GM19328 (cell line): Measurements from ENCODE around the gene WDR5.

ENCODE experiments used
- ATAC-seq: cut with Tn5 transposase; IDR thresholded peaks from one replicate; pipeline ENCODE4 v1.9.1; 2021; ENCODE audit warnings: mild to moderate bottlenecking, moderate library complexity; ENCODE audit not compliant: unreplicated experiment

WDR5 gene

DNA sequence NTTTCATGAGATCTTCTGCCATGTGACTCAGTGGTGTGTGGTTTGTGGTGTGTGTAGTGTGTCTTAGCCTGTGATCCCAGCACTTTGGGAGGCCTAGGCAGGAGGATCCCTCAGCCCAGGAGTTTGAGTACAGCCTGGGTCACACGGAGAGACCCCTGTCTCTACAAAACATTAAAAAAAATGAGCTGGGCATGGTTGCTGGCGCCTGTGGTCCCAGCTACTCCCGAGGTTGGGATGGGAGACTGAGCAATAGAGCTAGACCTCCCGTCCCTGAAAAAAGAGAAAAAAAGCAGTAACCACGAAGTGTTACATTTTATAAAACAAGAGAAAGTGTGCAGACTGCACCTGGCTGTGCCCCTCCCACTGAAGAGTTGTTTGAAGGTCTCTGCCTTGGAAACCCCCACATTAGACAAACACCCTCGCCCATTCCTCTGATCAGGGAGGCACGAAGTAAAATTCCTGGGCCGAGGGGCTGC is 49.7 kb downstream of the WDR5 start:
- ATAC-seq, result no peak

DNA sequence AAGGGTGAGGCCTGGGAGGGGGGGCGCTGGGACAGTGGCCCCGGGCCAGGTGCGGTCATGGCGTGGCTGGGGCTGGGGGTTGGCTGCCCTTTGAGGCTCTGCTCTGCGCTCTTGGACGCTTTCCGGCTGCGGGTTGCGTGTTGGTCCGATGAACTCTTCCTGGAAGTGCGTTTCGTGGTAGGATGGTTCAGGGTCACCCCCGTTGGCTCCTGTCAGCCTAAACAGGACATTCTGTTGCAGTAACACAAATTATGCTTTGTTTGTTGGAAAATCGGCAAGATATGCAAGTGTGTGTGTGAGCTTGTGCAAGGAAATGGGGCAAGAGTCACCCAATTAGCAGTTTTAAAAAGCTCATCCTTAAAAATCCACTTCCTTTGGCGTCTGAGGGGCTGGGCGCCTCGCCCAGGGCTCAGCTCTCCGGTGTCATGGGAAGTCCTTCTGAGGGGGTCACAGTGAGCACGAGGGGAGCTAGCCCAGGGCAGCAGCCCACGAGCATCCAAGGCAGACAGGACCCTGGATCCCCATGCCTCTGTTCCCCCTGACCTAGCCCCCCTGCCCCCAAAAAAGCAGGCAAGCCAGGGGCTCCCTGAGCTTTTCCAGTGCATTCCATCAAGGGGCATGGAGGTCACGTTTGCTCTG is 50.7 kb downstream of the WDR5 start:
- ATAC-seq, result no peak

DNA sequence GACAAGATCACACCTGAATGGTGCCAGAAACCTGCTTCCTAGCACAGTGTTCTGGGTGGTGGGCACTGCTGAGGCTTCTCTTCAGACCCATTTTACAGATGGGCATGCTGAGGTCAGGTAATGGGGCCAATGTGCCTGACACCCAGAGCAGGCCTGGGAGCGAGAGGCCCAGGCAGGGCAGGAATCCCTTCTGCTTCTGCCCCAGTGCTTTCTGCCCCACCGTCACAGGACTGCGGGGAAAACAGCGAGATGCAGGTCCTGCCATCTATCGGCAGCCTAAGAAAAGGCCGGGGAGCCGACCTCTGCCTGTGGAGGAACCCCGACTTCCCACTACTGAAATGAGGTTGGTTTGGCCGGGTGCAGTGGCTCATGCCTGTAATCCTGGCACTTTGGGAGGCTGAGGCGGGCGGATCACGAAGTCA is 51.2 kb downstream of the WDR5 start:
- no peak for ATAC-seq

DNA sequence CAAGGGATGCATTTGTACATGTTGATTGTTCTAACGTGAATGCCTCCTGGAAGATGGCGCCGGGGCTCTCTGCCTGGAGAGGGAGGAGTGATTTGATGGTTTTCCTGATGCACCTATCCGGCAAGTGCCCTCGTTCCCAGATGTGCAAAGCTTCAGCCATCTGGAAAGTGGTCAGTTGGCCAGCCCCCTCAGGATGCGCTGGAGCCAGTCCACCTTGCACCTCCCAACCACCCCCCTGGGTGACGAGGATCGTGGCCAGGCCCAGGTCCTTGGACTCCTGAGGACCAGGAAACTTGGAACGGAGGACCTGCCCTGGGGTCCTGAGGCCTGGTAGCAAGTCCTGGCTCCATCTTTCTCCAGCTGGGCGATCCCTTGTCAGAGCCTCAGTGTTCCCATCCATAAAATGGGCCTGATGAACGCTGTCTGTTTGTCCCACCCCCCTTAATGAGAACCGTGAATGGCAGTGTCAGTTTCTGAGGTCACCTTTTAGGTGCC is 52.1 kb downstream of the WDR5 start:
- ATAC-seq, result no peak

DNA sequence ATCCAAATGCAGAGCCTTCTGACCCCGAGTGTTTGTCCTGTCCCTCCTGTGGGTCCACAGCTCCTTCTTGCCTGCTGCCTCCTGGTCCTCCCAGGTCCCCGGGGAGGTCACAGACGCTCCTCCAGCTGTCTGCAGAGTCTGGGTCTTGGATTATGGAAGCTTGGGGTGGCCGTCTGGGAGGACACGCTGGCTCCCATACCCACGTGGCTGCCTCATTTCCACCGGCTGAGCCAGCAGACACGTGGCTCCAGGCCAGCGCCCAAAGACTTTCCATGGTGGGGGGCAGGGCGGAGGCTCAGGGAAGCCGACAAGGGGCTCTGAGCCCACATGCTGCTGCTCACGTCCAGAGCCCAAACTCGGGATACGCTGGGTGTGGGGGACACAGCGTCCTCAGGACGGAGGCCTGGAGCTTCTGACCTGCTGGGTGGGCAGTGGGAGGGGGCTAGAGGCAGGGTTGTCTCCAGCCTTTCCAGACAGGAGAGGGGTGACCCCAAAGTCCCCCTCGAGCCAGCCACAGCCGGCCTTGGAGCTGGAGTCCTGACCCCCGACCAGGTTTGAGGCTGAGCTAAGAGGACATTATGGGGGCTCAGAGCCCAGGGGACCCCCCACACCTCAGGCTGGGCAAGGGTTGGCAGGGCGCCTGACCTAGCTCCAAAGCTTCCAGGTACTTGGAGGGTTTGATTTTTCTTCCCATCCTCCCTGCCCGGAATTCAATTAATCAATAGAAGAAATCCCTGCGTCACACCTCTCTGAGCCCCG is 52.7 kb downstream of the WDR5 start:
- no peak for ATAC-seq

DNA sequence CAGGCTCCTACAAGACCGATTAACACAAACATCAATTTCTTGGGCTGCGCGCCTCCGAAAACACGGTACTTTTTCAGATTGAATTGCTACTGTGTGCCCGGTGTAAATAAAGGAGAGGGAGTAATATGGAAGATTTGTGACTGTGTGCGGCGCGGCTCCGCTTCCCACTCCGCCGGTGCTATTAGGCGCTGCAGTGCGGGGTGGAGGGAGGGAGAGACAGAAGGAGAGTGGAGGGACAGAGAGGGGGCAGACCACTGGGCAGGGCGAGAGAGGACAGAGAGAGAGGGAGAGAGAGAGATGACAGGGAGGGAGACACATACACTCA is 53.2 kb downstream of the WDR5 start:
- ATAC-seq, result no peak

DNA sequence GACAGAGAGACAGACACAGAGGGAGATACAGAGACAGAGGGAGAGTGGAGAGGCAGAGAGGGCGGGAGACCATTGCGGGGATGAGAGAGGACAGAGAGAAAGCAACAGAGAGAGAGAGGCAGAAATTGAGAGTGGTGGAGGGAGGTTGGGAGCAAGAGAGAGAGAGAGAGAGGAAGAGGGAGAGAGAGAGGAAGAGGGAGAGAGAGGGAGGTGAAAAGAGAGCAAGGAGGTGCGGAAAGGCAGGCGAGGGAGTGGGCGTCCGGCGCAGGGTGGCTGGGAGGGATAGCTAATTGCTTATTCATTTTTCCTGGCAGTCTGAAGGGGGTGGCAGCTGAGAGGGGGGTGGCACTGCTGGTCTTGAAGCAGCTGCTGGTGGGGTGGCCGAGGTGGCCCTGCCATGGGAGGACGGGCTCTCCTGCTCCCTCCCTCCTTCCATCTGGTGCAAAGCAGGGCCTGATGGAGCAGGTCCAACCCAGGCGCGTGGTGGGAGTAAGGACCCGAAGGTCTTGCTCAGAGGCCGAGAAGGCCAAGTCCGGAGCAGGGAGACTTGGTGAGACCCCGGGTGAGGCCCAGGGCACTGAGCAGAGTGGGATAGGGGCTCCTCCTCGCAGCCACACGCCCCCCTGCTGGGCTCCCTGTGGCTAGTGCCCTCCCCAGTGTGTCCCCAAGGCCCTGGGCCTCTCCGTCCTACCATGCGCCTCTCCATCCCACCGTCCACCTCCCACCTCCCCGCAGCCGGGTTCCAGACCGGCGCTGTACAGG is 53.8 kb downstream of the WDR5 start:
- ATAC-seq, result no peak

DNA sequence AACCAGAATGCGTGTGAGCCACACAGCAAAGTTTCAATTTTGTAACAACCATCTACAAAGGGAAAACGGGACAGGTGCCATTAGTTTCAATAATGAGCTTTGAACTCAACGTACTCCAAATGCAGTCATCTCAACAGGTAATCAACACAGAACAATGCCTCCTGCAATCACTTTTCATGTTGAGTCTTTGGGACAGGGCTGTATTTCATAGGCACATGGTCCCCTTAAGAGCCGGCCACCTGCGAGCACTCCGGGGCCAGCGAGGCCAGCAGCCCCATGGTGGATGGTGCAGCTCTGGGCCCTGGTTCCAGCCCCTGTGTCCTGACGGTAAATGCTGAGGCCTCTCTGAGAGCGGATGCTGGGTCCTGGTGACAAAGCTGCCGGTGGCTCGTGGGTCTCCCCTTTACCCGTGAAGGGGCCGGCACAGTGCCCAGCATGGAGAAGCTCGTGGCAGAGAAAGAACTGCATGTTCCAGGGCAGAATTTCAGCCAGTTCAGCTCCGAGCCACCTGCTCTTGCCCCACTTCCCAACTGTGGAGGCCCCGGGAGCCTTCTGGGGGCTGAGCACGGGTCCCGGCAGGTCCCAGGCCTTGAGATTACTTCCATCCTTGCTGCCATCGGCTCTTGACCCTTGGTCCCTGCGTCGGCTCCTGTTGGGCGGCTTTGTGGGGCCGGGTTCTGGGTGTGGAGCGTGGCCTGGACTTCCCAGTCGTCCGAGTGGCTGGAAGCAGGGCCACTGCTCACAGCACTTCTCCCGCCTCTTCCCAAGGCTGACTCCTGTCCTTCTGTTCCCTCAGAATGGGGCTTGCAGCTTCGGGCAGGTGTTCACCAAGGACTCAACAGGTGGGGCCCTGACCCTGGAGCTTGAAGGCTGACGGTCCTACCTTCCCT is 54.6 kb downstream of the WDR5 start:
- ATAC-seq, result no peak

DNA sequence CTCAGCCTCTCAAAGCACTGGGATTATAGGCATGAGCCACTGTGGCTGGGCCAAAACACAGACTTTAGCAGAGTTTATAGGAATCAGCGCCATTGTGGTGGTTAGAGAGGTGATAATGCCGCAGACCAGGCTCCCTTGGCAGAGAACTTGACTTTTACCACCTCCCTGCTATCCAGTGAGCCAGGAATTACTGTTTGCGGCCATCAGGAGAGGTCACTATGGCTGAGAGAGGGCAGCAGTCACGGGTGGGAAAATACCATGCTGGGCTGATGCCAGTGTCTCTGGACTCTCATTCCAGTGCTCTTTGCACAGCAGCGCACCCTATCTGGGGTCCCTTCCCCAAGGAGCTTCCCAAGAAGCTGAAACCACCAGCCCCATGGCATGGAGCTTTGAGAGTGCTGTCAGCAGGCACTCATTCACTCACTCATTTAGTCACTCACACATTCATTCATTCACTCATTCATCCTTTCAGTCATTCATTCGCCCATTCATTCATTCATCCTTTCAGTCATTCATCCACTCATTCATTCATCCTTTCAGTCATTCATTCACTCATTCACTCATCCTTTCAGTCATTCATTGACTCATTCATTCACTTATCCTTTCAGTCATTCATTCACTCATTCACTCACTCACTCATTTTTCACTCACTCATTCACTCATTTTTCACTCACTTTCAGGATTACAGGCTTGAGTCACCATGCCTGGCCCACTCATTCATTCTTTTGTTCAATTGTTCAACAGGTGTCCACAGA is 55.8 kb downstream of the WDR5 start:
- no peak for ATAC-seq

DNA sequence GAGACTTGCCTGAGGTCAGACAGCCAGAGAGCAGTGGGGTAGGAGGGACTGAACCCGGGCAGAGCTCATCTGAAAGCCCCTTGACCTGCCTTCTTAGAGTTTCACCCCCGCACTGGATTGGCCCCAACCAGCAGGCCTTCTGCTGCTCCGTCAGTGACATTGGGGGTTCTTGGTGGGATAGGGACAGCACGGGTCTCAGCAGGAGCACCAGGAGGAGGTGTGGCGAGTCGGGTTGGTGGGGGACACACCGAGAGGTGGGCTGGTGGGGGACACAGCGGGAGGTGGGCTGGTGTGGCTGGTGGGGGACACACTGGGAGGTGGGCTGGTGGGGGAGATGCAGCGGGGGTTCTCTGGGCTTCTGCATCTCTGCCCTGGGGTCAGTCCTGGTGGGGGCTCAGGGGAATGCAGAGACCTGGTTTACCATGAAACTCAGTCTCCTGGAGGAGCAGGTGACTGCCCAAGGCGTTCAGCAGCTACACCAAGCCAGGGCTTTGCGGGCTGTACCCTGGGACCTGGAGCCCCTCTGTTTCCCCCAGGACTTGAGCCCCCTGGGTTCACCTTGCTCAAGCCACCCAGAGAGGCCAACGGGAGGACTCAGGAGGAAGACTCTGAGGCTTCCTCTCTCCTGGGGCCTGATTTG is 56.5 kb downstream of the WDR5 start:
- no peak for ATAC-seq

DNA sequence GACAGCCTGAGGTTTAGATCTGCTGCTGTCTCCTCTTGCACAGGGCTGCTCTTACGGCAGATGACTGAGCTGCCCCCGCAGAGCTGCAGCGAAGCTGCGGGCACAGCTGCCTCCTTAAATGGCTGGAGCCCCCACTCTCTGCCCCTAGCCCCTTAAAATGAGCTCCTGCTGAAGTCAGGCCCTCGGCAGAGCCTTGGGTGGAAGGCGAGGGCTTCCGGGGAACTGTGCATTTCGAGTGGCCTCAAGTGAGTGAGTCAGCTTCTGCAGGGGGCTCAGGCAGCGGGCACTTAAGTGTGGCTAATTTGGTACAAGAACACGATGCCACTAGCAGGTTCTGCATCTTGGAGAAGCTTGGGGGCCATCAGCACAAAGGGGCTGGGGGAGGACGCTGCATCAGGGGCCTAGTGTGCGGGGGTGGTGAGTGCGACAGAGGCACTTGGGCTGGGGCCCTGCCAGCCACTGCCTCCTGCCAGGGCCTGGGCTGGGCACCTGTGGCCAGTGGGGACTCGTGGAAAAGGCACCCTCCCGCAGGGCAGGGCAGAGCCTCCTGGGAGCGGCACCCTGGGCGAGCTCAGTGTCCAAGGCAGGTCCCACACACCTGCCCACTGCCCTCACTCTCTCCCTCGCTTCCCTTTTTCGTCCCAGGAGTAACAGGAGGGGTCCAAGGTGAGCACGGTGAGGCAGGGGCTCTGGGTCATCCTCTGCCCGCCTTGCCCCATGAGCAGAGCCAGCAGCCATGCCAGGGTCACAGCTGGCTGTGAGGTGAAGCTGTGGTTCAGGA is 57.3 kb downstream of the WDR5 start:
- ATAC-seq, result no peak

DNA sequence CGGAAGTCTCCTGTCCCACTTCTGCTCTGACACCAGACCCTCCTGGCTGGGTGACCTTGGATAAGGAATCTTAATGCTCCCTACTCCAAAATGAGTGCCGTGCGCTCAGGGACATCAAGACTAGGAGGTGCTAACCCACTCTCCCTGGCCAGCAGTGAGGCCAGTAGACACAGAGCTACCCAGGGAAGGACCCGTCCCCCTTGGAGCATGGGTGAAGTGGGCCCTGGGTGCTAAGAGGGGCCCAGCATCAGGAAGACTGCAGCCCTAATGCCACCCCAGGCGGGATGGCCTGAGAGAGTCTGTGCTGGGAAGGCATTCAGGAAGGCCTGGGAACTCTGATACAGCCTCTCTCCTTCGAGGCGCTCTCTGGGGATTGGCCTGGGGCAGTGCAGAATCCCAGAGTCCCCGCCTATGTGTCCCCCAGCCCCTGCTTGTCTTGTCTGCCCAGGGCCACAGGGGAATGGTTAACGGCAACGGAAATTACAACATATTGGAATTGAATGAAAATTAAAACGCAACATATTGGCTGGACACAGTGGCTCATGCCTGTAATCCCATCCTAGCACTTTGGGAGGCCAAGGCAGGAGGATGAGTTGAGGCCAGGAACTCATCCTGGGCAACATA is 58.1 kb downstream of the WDR5 start:
- no peak for ATAC-seq

DNA sequence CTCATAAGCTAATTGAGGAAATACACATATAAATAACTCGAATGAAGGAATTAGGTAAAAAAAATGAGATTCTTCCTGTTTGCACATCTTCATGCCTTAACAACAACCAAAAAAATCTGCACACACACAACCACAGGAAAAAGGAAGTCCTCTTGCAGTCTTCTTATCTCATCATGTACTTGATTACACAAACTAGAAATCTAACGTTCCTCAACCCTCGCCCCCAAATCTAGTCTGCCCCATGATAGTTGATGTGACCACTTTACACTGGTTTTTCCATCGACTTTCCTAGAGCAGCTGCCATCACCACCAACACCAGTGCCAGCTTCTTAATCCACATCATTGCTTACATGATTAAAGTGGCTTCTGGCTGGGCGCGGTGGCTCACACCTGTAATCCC is 59.7 kb downstream of the WDR5 start:
- ATAC-seq, result no peak

DNA sequence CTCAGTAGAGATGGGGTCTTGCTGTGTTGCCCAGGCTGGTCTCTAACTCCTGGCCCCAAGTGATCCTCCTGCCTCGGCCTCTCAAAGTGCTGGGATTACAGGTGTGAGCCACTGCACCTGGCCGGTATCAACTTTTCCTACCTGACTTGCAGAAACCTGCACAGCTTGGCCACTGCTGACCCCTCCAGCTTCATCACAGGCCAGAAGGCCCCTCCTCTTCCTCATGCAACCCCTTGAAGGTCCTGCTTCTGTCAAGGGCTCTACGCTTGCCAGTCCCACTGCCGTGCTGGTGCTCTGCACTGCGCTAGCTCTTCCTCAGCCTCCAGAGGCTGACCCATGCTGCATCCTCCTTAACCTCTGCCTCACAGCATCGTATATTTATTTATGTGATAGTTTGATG is 61.0 kb downstream of the WDR5 start:
- ATAC-seq, result no peak

DNA sequence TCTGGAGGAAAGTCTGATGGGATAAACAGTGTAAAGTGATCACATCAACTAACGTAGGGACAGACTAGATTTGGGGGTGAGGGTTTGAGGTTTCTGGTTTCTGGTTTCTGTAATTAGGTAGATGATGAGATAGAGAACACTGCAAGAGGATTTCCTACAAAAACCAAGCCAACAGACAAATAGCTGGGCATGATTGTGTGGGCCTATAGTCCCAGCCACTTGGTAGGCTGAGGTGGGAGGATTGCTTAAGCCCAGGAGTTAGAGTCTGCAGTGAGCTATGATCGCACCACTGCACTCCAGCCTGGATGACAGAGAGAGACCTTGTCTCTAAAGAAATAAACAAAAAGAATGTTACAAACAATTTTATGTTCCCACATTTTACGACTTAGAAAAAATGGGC is 62.9 kb downstream of the WDR5 start:
- no peak for ATAC-seq

DNA sequence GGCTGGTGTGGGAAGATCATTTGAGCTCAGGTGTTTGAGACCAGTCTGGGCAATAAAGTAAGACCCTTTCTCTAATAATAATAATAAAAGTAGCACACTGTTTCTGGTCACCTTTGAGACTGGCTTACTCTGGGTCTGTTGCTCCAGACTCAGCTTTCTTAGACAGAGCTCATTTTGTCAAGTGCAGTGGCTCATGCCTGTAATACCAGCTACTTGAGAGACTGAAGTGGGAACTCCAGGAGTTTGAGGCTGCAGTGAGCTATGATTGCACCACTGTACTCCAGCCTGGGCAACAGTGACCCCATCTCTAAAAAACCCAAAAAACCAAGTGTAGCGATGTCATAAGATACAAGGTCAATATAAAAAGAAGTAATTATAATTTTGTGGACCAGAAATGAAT is 64.8 kb downstream of the WDR5 start:
- ATAC-seq, result no peak

DNA sequence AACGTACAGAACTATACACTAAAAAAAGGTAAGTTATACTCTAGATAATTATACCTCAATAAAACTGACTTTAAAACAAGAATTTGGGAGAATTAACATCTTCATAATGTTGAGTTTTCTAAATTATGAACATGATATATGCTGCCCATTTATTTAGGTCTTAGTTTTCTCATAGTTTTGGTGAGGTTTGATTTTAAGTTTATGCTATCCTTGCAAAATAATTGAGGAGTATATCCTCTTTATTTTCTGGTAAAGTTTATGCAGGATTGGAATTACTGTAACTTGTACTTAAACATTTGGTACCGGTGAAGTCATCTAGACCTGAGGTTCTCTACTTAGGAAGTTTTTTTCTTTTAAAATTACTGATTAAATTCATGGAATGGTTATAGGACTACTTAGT is 67.3 kb downstream of the WDR5 start:
- no peak for ATAC-seq

DNA sequence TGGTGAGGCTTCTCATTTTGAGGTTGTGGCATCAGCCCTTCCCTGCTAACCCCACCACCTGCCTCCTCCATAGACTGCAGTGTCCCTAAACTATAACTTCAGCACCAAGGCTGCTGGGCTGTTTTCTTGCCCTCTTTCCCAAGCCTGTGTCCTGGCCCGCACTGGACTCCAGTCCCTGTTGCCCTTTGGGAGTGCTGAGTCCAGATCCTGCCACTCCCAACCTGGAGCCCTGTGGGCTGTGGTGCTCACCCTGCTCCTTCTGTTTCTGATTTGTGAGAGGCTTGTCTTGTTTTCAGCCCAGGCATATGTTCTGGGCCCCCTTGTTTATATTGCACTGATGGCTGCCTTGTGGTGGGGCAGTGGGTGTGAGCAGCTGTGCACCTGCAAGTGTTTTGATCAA is 68.2 kb downstream of the WDR5 start:
- no peak for ATAC-seq
